Stimulated activated naive CD8-positive, alpha-beta T cell treated with anti-CD3 and anti-CD28 coated beads, Interleukin-15, Interleukin-2, amounts not matched to agents 100 ng/mL and 50 ng/mL, for 24 hours (primary cell): ENCODE data around the gene MPC2.
"Not testable (repeated sequence)": the region's sequence is repeated elsewhere in the genome, so short reads cannot be mapped to it uniquely, and the experiment has no call there.

Experiments
- H3K27ac Mint-ChIP-seq: one replicate; pipeline ENCODE4 v1.8.0; 2021; ENCODE audit warnings: mild to moderate bottlenecking, mixed read lengths
- H3K27me3 Mint-ChIP-seq: one replicate; pipeline ENCODE4 v1.8.0; 2021; ENCODE audit warnings: mixed read lengths
- H3K36me3 Mint-ChIP-seq: one replicate; pipeline ENCODE4 v1.8.0; 2021; ENCODE audit warnings: low read depth, mixed read lengths
- H3K4me1 Mint-ChIP-seq: one replicate; pipeline ENCODE4 v1.8.0; 2021; ENCODE audit warnings: low read depth, mixed read lengths
- H3K4me3 Mint-ChIP-seq: one replicate; pipeline ENCODE4 v1.8.0; 2021; ENCODE audit warnings: mild to moderate bottlenecking, mixed read lengths
- H3K9me3 Mint-ChIP-seq: one replicate; pipeline ENCODE4 v1.8.0; 2021; ENCODE audit warnings: mixed read lengths

The MPC2 gene

GRCh38 chr1:167904652-167905130, 32.2 kb downstream of the MPC2 start:
- no peaks in the 10 kb centered on the region for H3K36me3 Mint-ChIP-seq
- H3K4me1 Mint-ChIP-seq = no peaks in the 10 kb centered on the region
- H3K27ac Mint-ChIP-seq = no peak overlapping the region
- no peak overlapping the region for H3K4me3 Mint-ChIP-seq
- H3K27me3 Mint-ChIP-seq = peaks cover 4% of the 10 kb centered on the region
- H3K9me3 Mint-ChIP-seq = peaks cover 8% of the 10 kb centered on the region

GRCh38 chr1:167900907-167901306, 36.0 kb downstream of the MPC2 start:
- no peaks in the 10 kb centered on the region for H3K4me1 Mint-ChIP-seq
- no peaks in the 10 kb centered on the region for H3K36me3 Mint-ChIP-seq
- H3K27me3 Mint-ChIP-seq = no peaks in the 10 kb centered on the region
- H3K9me3 Mint-ChIP-seq = no peaks in the 10 kb centered on the region
- no peak overlapping the region for H3K4me3 Mint-ChIP-seq
- H3K27ac Mint-ChIP-seq = no peak overlapping the region

GRCh38 chr1:167899253-167899681, 37.6 kb downstream of the MPC2 start:
- Mint-ChIP-seq H3K4me3 (no peak overlapping the region), H3K9me3 (no peaks in the 10 kb centered on the region), H3K4me1 (no peaks in the 10 kb centered on the region), H3K27ac (no peak overlapping the region), H3K36me3 (no peaks in the 10 kb centered on the region), H3K27me3 (no peaks in the 10 kb centered on the region)

- H3K36me3 Mint-ChIP-seq = no peaks in the 10 kb centered on the region
- H3K27me3 Mint-ChIP-seq = no peaks in the 10 kb centered on the region
- no peak overlapping the region for H3K4me3 Mint-ChIP-seq
- no peaks in the 10 kb centered on the region for H3K9me3 Mint-ChIP-seq
- H3K4me1 Mint-ChIP-seq = no peaks in the 10 kb centered on the region
- H3K27ac Mint-ChIP-seq = no peak overlapping the region
Measured at GRCh38 chr1:167898578-167899222, 38.2 kb downstream of the MPC2 start.

GRCh38 chr1:167893798-167894197, 43.1 kb downstream of the MPC2 start:
- H3K27ac Mint-ChIP-seq = no peak overlapping the region

GRCh38 chr1:167890400-167890799, 46.5 kb downstream of the MPC2 start:
- H3K36me3 Mint-ChIP-seq = no peaks in the 10 kb centered on the region
- no peak overlapping the region for H3K27ac Mint-ChIP-seq

More at GRCh38 chr1:167893798-167894197, 43.1 kb downstream of the MPC2 start:
- H3K36me3 Mint-ChIP-seq = no peaks in the 10 kb centered on the region
- H3K9me3 Mint-ChIP-seq = no peaks in the 10 kb centered on the region
- H3K4me1 Mint-ChIP-seq = no peaks in the 10 kb centered on the region
- H3K27me3 Mint-ChIP-seq = no peaks in the 10 kb centered on the region
- no peak overlapping the region for H3K4me3 Mint-ChIP-seq

GRCh38 chr1:167887187-167887586, 49.7 kb downstream of the MPC2 start:
- not testable (repeated sequence) for H3K27me3 Mint-ChIP-seq, H3K27ac Mint-ChIP-seq, H3K9me3 Mint-ChIP-seq, H3K4me1 Mint-ChIP-seq, H3K36me3 Mint-ChIP-seq, H3K4me3 Mint-ChIP-seq

More at GRCh38 chr1:167890400-167890799, 46.5 kb downstream of the MPC2 start:
- H3K4me3 Mint-ChIP-seq = no peak overlapping the region
- no peaks in the 10 kb centered on the region for H3K4me1 Mint-ChIP-seq
- H3K27me3 Mint-ChIP-seq = no peaks in the 10 kb centered on the region
- H3K9me3 Mint-ChIP-seq = no peaks in the 10 kb centered on the region

GRCh38 chr1:167882376-167882775, 54.5 kb downstream of the MPC2 start:
- Mint-ChIP-seq H3K36me3 (no peaks in the 10 kb centered on the region), H3K9me3 (peaks cover 3% of the 10 kb centered on the region), H3K27ac (no peak overlapping the region), H3K4me3 (no peak overlapping the region), H3K27me3 (no peaks in the 10 kb centered on the region), H3K4me1 (no peaks in the 10 kb centered on the region)

GRCh38 chr1:167881786-167882185, 55.1 kb downstream of the MPC2 start:
- H3K4me1 Mint-ChIP-seq = no peaks in the 10 kb centered on the region
- no peaks in the 10 kb centered on the region for H3K27me3 Mint-ChIP-seq
- H3K4me3 Mint-ChIP-seq = no peak overlapping the region
- no peak overlapping the region for H3K27ac Mint-ChIP-seq
- H3K9me3 Mint-ChIP-seq = peaks cover 3% of the 10 kb centered on the region
- no peaks in the 10 kb centered on the region for H3K36me3 Mint-ChIP-seq

- H3K27ac Mint-ChIP-seq = no peak overlapping the region
- H3K4me3 Mint-ChIP-seq = no peak overlapping the region
- no peaks in the 10 kb centered on the region for H3K27me3 Mint-ChIP-seq
- no peaks in the 10 kb centered on the region for H3K4me1 Mint-ChIP-seq
- no peaks in the 10 kb centered on the region for H3K36me3 Mint-ChIP-seq
- peaks cover 3% of the 10 kb centered on the region for H3K9me3 Mint-ChIP-seq
Measured at GRCh38 chr1:167881069-167881468, 55.8 kb downstream of the MPC2 start.

- H3K27ac Mint-ChIP-seq = no peak overlapping the region
- no peaks in the 10 kb centered on the region for H3K36me3 Mint-ChIP-seq
- H3K27me3 Mint-ChIP-seq = no peaks in the 10 kb centered on the region
- H3K4me1 Mint-ChIP-seq = no peaks in the 10 kb centered on the region
- peaks cover 3% of the 10 kb centered on the region for H3K9me3 Mint-ChIP-seq
- H3K4me3 Mint-ChIP-seq = no peak overlapping the region
Measured at GRCh38 chr1:167880580-167881021, 56.3 kb downstream of the MPC2 start.

GRCh38 chr1:167879508-167879907, 57.4 kb downstream of the MPC2 start:
- Mint-ChIP-seq H3K4me3 (no peak overlapping the region), H3K36me3 (no peaks in the 10 kb centered on the region), H3K4me1 (no peaks in the 10 kb centered on the region), H3K27ac (no peak overlapping the region), H3K27me3 (no peaks in the 10 kb centered on the region), H3K9me3 (no peaks in the 10 kb centered on the region)

GRCh38 chr1:167878372-167879160, 58.3 kb downstream of the MPC2 start:
- no peaks in the 10 kb centered on the region for H3K4me1 Mint-ChIP-seq
- H3K27ac Mint-ChIP-seq = no peak overlapping the region
- no peaks in the 10 kb centered on the region for H3K9me3 Mint-ChIP-seq
- no peak overlapping the region for H3K4me3 Mint-ChIP-seq
- no peaks in the 10 kb centered on the region for H3K36me3 Mint-ChIP-seq
- no peaks in the 10 kb centered on the region for H3K27me3 Mint-ChIP-seq

GRCh38 chr1:167876597-167877175, 60.2 kb downstream of the MPC2 start:
- H3K4me1 Mint-ChIP-seq = no peaks in the 10 kb centered on the region
- no peak overlapping the region for H3K4me3 Mint-ChIP-seq
- no peaks in the 10 kb centered on the region for H3K9me3 Mint-ChIP-seq
- H3K27ac Mint-ChIP-seq = no peak overlapping the region
- H3K36me3 Mint-ChIP-seq = no peaks in the 10 kb centered on the region
- H3K27me3 Mint-ChIP-seq = no peaks in the 10 kb centered on the region

GRCh38 chr1:167871331-167871730, 65.5 kb downstream of the MPC2 start:
- Mint-ChIP-seq H3K27ac (no peak overlapping the region), H3K4me3 (no peak overlapping the region), H3K9me3 (no peaks in the 10 kb centered on the region), H3K4me1 (no peaks in the 10 kb centered on the region), H3K27me3 (no peaks in the 10 kb centered on the region), H3K36me3 (no peaks in the 10 kb centered on the region)
